A673 (cell line): ENCODE measurements around the gene INPP5A.

Experiments used
- EZH2 ChIP-seq: fragments of 200-600 bp; sonication (generic); IDR thresholded peaks from 2 replicates; pipeline ENCODE4 v1.6.1; 2017; ENCODE audit warnings: borderline replicate concordance, low read depth, mild to moderate bottlenecking, mixed read lengths, antibody characterized with exemption, low read length; ENCODE audit not compliant: poor library complexity, severe bottlenecking
- TF ChIP-seq, protein P1 (sequence below): fragments of 300-800, 200-600 bp; sonication (generic); conservative IDR thresholded peaks from 2 replicates; pipeline ENCODE4 v1.5.1; 2017; ENCODE audit warnings: low read depth, mild to moderate bottlenecking, antibody characterized with exemption, low read length, moderate library complexity, mixed read lengths

DNA sequence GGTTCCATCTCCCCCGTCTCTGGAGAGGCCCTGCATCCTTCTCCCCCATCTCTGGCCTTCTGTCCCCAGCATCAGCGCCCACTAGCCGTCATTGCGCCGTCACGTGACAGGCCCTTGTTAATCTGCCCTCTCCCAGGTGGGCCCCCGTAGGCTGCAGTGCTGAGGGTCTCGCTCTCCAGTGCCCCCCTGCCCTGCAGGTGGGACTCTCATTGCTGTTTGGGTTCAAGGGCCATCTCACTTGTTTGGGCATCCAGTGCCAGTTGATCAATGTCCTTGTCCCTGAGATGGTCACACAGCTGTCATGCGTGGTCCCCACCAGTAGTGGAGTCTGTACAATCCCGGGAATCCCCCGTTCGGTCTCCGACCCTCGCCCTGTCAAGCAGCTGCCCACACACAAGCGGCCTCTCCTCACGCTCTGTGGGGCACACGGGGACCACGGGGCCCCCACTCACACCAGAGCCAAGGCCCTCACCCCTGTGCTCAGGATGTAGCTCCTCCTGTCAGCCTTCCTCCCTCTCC lies 114.0 kb downstream of the INPP5A start:
- TF ChIP-seq, protein P1, sequence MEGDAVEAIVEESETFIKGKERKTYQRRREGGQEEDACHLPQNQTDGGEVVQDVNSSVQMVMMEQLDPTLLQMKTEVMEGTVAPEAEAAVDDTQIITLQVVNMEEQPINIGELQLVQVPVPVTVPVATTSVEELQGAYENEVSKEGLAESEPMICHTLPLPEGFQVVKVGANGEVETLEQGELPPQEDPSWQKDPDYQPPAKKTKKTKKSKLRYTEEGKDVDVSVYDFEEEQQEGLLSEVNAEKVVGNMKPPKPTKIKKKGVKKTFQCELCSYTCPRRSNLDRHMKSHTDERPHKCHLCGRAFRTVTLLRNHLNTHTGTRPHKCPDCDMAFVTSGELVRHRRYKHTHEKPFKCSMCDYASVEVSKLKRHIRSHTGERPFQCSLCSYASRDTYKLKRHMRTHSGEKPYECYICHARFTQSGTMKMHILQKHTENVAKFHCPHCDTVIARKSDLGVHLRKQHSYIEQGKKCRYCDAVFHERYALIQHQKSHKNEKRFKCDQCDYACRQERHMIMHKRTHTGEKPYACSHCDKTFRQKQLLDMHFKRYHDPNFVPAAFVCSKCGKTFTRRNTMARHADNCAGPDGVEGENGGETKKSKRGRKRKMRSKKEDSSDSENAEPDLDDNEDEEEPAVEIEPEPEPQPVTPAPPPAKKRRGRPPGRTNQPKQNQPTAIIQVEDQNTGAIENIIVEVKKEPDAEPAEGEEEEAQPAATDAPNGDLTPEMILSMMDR = no peak
- TF ChIP-seq EZH2 = no peak
